Gastroesophageal sphincter (tissue), 2 donors: Measurements from ENCODE around the gene CTCFL.

Experiments used
- EP300 ChIP-seq: sonication (generic); formaldehyde crosslinking; IDR thresholded peaks from one replicate; pipeline ENCODE4 v1.6.1; 2017; ENCODE audit warnings: antibody characterized with exemption, mild to moderate bottlenecking
- POLR2A ChIP-seq, 2 donors: fragments of 450-650 bp; IDR thresholded peaks; one replicate each; pipeline ENCODE4 v1.6.1; 2017; ENCODE audit warnings: antibody characterized with exemption in 2 of 2, mild to moderate bottlenecking in 2 of 2, moderate library complexity in 1 of 2

- TF ChIP-seq EP300 (no peak), POLR2A (IDR thresholded peaks at IDR 0.05) (no peak)
Measured at GRCh38 chr20:57459897-57460296, 65.0 kb downstream of the CTCFL start.
